HPDE6-E6E7 (cell line): ENCODE results near the gene CLIC5.

Experiments
- DNase-seq: peaks from one replicate; pipeline ENCODE4 v3.0.0; 2011; ENCODE audit warnings: missing footprints; ENCODE audit errors: extremely low spot score

Gene CLIC5

DNA sequence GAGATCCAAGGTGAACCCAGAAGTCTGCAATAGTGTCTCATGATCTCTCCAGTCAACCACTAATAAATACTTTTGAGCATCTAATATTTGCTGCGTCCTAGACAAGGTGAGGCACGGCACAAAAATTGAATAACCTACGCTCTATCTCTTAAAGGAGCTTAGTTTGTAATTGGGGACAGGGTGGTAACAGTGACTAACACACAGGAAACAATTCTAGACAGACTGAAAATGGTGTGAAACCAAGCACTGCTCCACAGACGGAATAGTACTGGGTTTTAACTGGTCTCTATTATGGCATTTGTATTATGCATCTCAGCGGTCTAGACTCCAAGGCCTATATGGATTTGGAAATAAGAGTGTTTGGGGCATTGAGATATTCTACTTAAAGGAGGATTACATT is 120.1 kb downstream of the CLIC5 start:
- no peak for DNase-seq

- DNase-seq: no peak
Observed at GRCh38 chr6:45892696-45893245, 122.9 kb downstream of the CLIC5 start.

- DNase-seq: no peak
Observed at GRCh38 chr6:45892196-45892595, 123.5 kb downstream of the CLIC5 start.

GRCh38 chr6:45886776-45887175 is 128.9 kb downstream of the CLIC5 start:
- DNase-seq: no peak

GRCh38 chr6:45884336-45884735 is 131.3 kb downstream of the CLIC5 start:
- DNase-seq: no peak

DNA sequence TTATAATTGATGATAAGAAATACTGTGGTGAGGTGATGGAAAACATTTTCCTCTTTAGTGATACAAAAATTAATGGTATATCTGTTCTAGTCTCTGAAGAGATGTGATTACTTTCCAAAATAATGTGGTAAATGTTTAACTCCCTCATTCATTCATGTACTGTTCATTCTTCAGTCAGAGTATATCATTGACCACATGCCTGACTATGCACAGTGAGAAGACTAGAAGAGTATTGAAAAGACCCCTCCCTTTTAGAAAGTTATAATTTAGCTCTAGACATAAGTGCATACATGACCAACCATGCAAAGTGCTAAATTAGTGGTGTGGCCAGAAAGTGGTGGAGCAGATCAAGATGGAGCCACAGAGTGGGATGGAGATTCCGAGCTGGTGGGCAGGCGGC is 133.0 kb downstream of the CLIC5 start:
- DNase-seq: no peak

- DNase-seq: no peak
Observed at GRCh38 chr6:45881705-45882467, 133.8 kb downstream of the CLIC5 start.

DNA sequence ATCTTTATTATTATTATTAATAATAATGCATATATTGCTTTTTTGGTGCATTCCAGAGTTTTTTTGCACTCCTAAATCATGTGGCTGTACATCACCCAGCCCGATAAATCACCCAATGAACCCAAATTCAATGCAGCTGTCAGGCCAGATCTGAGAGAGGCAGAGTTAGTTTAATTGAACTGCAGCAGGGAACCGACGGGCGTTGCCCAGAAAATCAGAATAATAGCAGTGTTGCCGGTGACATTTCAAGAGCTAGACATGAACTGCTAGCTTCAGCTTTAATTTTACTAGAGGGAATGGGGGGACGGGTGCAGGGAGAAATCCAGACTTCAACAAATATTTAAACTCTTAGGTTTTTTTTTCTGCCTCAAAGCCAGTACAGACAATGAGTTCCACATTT is 135.0 kb downstream of the CLIC5 start:
- no peak for DNase-seq

DNA sequence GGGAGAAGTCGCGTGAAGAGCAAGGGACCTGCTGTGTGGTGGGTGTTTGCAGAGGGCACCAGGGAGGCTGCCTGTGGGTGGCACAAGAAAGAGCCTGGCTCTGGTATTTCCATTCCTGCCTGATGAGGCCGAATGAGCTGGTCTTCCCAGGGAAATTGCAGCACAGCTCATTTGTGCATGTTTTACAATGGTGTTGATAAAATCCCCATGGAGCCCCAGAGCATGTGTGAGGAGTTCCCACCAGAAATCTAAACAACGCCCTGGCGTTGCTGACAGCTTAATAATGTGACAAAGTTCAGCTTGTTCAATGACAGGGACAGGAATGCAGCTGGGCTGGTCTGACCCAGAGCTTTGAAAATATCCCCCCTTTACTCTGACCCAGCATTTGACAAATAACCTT is 135.5 kb downstream of the CLIC5 start:
- no peak for DNase-seq

DNA sequence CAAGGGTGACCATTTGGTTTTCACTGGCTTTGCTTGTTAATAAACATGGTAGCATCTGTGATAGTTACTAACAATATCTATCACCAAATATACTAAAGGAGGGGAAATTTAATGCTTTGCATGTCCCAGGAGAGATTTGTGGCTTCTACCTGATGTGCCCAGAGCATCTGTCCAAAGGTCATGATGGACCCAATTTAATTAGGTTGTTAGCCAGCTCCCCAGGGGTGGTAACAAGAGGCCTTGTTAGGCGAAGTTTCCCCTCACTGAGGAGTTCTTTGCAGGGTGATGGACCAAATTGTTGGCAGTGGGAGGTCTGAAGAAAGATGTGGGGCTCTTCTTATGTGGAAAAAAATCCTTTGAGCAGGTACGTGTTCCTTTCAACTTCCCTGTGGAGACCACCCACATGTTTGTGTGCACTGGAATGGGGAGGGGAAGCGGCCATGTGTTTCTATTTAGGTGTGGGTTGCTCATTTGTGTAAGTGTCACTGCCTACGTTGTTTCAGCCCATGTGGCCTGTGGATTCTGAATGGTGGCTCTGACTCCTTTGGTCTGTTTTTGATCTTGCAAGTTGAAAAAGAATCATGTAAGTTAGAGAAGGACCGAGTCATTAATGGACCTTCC is 137.6 kb downstream of the CLIC5 start:
- DNase-seq: no peak

- no peak for DNase-seq
Observed at GRCh38 chr6:45872827-45873365, 142.8 kb downstream of the CLIC5 start.

GRCh38 chr6:45870531-45870930 is 145.1 kb downstream of the CLIC5 start:
- DNase-seq: no peak

GRCh38 chr6:45864651-45865050 is 151.0 kb downstream of the CLIC5 start:
- DNase-seq: no peak

DNA sequence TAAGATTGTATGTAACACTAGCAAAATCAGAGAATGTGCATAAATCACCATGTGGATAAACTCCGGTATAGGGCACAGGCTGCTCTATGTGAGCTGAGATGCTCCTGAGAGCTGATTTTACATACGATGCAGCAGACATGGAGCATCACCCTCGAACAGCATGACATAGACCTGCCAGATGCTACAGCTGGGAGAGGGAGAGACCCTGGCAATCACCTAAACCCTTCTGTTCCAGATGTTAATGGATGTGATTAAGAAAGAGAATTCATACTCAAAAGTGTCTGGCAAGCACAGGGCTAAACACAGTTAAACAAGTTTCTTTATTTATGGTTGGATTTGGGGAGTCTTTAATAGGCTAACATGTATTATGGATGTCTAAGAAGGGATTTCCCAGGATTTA is 157.0 kb downstream of the CLIC5 start:
- DNase-seq: no peak

GRCh38 chr6:45857827-45858226 is 157.8 kb downstream of the CLIC5 start:
- no peak for DNase-seq

DNA sequence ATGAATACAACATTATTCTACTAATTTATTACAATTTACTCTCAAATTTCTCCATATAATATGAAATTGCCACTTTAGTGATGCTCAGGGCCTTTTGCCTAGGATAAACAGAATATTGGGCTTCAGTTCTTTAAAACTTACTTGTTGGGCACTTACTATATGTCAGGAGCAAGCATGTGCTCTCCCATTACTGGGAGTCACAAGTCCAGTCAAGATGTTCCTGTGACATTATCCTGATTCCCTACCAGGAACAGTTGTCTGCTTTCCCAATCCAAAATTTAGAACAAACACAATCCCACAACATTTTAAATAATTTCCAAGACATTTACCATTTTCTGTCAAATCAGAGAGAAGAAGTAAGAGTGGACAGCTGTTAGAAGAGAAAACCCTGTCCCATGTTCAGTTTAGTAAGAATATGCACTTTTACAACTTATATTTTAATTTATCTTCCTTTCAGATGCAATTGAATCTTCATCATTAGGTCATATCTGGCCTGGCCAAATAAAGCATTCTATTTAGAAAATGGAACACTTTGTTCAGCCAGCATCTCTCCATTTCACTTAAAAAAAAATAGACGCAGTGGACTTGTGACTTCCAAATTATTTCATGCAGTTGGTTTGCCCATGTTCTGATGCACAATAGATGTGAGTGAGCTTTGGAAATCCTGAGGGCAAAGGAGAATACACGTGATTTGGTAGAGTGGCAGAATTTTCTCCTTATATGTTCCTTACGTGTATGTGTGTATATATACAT is 159.8 kb downstream of the CLIC5 start:
- no peak for DNase-seq

DNA sequence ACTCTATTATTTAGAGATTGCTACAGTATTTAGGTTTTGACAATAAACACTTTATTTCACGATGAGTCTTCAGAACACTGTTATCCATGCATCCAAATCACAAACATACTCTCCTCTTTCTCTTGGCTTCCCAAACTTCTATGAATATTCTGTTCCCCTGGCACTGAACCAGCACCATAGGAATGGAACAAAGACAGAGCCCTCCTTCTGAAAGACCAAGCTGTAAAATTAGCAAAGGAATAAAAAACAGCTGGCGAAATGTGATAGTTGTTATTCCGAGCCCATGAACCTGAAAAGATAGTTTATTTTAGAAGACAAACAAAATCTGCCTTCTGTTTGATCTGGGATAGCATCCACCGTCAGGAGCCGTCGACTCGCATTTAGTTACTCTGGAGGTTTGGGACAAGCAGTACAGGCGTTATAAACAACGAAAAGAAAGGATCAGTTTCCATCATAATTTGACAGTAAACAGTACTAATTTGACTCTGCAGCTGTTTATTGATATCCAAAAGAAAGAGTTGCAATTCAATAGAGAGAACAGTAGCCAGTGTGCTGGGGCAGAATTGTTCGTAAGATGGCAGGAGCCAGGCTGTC is 161.4 kb downstream of the CLIC5 start:
- no peak for DNase-seq

- no peak for DNase-seq
Observed at GRCh38 chr6:45851034-45851400, 164.6 kb downstream of the CLIC5 start.

DNA sequence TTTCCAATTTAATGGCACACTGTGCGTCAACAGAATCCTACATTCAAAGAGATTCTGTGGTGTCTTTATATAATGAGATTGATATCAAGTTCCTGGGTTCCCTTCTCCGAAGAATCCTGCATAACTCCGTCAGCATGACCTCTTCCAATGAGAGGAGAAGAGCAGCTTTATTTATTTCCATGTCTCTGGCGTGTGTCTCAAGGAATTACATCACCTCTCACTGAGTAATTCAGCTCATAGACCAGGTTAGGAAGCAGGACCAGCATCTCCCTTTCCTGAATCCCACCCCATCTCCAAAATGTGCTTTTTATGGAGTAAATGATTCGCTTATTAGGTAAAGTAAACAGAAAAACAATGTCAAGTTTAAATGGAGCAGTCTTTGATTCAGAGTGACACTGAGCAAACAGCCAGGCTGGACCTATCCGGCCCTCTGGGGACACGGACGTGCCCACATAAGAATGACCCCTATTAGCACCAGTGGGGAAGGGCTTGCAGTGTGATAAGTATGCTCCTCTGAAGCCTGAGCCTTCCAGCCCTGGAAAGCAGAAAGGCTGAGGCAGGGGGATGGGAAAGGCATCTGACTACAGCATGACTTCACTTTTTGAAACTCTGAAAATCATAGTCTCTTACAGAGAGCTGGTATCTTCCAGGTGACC is 165.2 kb downstream of the CLIC5 start:
- DNase-seq: no peak

- no peak for DNase-seq
Observed at GRCh38 chr6:45845567-45845966, 170.1 kb downstream of the CLIC5 start.

- DNase-seq: no peak
Observed at GRCh38 chr6:45844986-45845385, 170.7 kb downstream of the CLIC5 start.
